ENCODE data around the gene CARS2. TPM values are rescaled to one million over a fixed set of nuclear protein-coding genes. Genes with fewer than 3 reads are reported as not detected.
A peak's percentile ranks its signal among the peaks of the same experiment; 100 is the strongest.
"Not testable (repeated sequence)": the region's sequence is repeated elsewhere in the genome, so short reads cannot be mapped to it uniquely, and the experiment has no call there.

Gene CARS2
- total RNA-seq, 1 donor from 2014 or later: 51.6 TPM

DNA sequence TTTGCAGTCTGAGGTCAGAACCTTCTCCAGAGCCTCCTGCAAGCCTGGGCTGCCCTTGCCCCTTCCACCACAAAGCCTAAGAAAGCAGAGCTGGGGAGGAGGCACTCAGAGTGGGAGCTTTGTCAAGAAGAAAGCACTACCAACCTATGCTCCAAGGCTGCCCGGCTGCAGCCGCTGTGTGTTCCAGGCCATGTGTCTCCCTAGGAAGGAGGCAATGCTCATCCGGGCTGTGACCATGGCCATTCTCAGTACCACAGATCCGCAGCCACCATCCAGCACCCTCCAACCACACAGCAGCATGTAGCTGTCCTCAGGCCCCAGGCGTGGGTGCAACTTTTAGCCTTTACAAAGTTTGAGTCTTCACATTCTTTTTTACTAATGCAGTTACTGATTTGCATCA is 22.0 kb downstream of the CARS2 start:
- no peak for DNase-seq (ENCODE audit: low read depth in 2 of 2)

DNA sequence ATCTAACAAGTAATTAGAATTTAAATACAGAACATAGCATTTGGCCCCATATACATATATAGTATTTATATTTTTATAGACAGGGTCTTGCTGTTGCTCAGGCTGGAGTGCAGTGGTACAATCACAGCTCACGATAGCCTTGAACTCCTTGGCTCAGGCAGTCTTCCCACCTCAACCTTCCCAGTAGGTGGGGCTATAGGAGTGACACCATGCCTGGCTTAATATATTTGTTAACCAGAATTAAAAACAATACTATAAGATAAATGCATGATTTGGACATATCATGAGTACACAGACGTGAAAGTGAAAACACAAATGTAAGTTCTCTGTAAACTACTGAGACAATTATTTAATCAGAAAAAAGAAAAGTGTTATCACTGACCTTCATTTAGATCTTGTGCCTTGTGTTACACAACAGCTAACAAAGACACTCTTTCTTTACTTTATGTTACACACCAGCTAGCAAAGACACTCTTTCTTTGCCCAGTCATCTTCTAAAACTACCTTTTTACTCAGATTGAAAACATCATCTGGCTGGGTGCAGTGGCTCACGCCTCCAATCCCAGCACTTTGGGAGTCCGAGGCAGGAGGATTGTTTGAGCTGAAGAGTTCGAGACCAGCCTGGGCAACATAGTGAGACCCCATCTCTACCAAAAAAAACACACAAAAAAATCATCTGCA is 22.6 kb downstream of the CARS2 start:
- DNase-seq (ENCODE audit: low read depth in 2 of 2): peak; percentile 58 to 59

DNA sequence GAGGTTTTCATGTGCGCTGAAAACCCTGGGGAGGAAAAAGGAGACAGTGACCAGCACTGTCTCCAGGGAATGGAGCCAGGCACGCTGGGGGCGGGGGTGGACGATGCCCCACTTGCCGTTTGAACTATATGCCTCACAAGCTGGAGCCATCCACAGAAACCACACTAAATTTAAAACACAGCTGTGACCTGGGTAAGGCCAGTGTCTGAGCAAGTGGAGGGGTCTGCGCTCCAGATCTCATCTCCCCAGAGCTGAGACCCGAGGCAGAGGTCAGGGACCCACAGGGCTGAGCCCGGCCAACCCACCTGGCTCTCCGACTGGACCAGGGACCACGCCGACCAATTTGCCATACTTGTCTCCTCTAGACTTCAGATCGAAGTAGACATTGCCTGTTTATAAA is 23.2 kb downstream of the CARS2 start:
- DNase-seq (ENCODE audit: low read depth in 2 of 2): no peak

DNA sequence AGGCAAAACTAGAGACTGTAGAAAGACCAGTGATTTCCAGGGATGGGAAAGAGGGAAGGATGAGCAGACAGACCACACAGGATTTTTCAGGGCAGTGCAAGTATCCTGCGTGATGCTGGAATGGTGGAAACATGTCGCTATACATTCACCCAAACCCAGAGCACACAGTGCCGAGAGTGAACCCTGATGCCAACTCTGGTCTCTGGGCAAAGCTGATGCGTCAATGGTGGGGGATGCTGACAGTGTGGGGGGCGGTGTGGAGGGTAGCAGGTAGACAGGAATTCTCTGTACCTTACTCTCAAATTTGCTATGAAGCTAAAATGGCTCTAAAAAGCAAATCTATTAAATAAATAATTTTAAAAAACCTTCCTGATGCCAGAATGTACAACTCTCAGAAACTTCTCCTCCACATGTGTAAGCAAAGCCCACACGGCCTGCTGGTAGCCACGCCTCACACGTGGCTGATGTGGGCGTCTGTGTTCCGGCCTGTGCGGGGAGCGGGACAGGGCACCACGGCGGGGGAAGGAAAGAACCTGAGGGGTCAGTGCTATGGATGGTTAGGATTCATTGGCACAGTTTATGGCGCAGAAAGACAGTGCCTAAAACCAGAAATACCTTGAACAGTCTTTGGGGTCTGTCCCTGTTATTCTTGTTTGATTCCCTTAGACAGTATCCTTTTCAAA is 23.9 kb downstream of the CARS2 start:
- no peak for DNase-seq (ENCODE audit: low read depth in 2 of 2)

DNA sequence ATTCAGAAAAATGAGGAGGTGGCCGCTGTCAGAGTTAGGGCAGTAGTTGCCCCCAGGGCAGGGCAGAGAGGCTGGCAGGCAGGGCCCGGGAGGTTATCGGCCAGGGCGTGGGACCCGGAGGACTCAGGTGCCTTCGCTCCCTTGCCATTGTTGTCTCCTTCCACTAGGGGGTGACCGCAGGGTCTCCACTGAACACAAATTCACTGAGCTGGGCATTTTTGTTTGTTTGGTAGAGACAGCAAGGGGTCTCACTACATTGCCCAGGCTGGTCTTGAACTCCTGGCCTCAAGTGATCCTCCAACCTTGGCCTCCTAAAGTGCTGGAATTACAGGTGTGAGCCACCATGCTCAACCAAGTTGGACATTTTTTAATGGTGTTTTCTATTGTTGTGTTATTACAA is 25.1 kb downstream of the CARS2 start:
- DNase-seq (ENCODE audit: low read depth in 2 of 2): peak; percentile 50 to 62

DNA sequence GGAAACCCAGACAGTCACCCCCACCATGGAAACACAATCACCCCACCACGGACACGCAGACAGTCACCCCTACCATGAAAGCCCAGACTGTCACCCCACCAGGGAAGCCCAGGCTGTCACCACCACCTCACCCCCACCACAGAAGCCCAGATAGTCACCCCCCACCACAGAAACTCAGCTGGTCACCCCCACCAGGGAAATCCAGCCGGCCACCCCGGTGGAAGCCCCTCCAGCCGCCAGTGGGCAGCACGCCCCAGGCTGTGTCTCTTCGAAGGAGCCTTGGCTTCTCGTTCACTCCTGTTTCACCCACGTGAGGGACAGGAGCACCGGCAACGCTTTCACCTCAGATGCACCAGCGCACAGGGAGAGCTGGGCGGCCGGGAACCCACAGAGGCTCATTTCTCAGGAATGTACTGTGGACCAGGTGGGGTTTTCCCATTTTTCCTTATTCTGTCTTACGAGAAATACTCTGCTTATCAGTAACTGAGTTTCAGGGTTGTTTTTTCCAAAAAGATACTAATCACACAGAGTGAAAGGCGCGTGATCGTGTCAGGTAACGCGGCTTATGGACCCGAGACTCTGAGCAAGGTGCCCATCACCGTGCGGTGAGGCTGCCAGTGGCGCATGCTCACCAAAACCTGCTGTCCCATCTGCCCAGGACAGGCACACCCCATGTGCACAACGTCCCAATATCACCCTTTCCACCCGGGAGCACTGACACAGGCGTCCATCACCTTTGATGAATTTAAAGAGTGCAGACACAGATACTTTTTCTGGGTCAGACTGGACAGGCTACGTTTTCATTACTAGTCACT is 28.0 kb downstream of the CARS2 start:
- DNase-seq (ENCODE audit: low read depth in 2 of 2): no peak

DNA sequence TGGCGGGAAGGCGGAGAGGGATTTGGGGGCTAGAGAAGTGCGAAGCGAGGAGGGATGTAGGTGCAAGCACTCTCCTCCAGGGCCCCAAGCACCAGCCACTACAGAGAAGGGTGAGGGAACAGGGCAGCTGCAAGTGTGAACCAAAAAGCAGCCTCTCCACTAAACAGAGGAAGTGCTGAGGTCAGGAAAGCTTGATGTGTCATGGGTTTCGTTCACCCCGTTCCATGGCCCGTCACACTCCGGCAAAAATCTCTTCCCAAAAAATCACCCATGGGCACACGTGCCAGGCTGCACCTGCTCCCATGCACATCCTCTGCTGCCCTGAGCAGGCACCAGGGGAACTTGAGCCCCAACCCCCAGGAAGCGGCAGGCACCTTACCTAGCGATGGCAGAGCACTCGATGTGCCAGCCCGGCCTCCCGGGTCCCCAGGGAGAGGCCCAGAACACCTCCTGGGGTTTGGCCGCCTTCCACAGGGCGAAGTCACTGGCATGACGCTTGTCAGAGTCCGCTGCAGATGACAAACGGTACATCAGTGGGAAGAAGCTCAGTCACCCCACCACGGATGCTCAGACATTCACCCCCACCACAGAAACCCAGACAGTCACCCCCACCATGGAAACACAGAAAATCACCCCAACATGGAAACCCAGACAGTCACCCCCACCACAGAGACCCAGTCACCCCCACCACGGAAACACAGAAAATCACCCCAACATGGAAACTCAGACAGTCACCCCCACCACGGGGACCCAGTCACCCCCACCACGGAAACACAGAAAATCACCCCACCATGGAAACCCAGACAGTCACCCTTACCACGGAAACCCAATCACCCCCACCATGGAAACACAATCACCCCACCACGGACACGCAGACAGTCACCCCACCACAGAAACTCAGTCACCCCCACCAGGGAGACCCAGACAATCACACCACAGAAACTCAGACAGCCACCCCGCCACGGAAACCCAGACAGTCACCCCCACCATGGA is 29.0 kb downstream of the CARS2 start:
- DNase-seq (ENCODE audit: low read depth in 2 of 2): no peak

DNA sequence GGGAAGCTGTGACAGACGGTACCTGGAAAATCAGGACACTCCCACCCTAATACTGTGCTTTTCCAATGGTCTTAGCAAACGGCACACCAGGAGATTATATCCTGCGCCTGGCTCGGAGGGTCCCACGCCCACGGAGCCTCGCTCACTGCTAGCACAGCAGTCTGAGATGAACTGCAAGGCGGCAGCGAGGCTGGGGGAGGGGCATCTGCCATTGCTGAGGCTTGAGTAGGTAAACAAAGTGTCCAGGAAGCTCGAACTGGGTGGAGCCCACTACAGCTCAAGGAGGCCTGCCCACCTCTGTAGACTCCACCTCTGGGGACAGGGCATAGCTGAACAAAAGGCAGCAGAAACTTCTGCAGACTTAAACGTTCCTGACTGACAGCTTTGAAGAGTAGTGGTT is 36.1 kb downstream of the CARS2 start:
- DNase-seq (ENCODE audit: low read depth in 2 of 2): not testable (repeated sequence)

DNA sequence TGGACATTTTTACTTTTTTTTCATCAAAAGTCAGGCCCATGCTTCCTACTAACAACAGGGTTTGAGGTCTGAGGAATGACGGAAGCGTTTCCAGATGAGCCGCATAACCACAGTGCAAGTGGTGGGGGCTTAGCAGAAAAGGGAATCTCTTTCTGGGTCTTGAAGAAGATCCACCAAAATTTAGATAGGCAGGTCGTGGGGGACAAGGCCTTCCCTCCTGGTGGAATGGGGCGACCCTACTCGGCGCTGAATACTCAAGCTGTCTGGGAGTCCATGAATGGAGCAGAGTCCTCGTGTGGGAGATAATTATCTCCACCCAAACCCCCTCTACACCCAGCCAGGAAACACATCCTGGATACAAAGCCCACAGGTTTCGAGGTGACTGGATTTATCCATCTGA is 36.9 kb downstream of the CARS2 start:
- DNase-seq (ENCODE audit: low read depth in 2 of 2): no peak

DNA sequence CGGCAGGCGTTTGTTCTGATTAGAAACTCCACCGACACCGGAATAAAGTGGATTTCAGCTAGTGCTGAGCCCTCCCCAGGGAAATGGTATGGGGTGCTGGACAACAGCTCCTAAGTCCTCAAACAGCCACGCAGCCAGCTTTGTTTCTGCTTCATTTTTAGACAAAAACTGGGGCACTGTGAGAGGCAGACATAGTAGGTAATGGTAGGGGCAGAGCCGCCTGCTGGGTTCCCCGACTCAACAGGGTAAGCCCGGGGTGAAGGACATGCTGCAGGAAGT is 39.7 kb downstream of the CARS2 start:
- no peak for DNase-seq (ENCODE audit: low read depth in 2 of 2)

DNA sequence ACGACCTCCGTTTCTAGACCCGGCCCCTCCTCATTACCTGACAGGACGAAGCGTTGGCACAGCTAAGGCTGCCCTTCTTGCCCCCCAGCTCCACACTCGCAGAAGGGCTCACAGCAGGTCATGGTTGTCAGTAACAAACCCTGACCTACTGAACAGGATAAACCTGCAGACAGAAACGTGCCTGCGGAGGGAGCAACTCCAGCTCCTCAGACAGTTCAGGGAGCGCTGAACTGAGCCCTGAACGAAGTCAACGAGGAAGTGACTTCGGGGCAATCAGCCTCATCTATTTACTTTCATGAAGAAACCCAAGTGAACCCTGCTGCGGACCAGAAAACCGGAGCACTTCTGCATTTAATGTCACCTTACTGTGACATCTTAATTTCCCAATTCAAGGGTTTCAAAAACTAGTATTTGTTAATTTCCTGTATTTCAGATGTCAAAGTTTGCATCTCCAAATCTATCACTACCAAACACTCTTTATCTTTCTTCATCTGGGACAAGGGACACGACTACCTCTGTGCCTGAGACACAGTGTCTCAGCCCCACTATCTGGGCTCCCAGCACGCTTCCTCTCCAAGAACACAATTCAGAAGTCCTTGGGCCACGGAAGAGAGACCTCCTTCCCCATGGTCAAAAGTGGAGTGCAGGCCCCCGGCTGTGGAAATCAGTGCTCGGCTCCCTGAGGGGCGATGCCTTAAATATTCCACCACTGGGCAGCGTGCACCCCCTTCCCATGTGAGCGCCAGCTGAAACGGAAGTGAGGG is 40.2 kb downstream of the CARS2 start:
- no peak for DNase-seq (ENCODE audit: low read depth in 2 of 2)

DNA sequence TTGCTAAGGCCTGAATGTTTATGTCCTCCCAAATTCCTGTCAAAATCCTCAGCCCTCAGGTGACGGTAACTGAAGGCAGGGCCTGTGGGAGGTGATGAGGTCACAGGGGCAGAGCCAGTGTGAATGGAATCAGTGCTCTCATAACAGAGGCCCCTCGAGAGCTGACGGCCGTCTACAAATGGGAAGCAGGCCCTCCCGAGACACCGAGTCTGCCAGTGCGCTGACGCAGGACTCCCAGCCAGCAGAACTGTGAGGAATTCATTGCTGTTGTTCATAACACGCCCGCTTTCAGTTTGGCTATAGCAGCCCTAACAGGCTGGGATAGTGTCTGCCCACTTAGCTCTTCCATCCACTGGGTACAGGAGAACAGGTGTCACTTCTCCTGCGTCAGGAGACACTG is 41.2 kb downstream of the CARS2 start:
- DNase-seq (ENCODE audit: low read depth in 2 of 2): no peak

DNA sequence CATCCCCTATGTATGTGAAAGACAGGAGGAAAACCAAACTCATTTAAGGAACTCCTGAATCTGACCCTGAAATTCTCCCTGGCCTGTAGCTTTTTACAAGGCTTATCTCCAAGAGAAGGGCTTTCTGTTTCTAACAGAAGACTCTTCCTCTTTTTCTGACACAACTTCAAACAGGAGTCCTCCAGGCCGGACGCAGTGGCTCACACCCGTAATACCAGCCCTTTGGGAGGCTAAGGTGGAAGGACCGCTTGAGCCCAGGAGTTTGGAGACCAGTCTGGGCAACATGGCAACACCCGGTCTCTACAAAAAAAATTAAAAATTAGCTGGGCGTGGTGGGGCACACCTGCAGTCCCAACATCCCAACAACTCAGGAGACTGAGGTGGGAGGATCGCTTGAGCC is 41.9 kb downstream of the CARS2 start:
- DNase-seq (ENCODE audit: low read depth in 2 of 2): no peak

DNA sequence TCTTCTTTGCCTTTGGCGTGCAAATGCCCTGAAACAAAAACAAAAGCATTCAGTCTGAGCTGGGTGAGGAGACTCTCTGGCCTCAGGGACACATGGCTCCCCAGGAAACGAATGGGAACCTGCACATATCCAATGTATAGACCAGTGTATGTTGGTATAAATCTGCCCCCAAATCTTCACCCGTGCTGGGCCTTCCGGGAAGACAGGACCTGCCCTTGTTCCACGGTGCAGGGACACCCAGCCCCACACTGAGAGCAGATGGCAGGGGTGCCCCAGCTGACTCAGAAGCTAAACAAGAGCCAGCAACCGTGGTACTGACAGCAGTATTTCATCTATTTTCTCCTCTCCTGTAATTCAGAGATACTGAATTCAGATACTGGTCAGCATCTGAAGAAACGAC is 42.4 kb downstream of the CARS2 start:
- no peak for DNase-seq (ENCODE audit: low read depth in 2 of 2)

DNA sequence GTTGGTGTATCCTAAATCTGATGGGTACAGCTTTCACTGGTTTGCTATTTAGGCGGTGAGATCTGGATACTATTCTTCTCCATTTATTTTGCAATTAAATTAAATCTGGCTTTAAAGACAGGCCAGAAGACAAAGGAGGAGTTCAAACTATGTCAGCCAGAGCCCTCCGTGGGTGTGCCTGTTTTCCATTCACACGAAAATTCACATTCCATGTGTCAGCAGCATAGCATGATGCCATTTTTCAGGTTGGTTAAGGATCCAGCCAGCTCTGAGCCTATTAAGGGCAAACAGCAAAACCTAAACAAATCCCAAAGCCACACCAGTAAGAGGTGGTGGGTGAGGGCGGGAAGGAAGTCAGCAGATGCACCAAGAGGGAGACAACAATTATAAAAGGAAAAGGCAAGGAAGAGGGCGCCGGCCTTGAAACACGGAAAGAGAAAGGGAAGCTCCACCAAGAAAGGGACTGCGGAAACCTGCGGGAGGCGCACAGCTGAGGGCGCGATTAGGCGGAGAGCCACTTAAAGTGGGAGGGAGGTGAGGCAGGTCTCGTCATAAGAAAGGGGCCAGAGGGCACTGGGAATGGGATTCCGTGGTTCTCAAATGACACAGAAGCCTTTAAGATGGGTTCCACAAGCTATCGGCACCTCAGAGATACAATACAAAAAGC is 43.0 kb downstream of the CARS2 start:
- DNase-seq (ENCODE audit: low read depth in 2 of 2): no peak

DNA sequence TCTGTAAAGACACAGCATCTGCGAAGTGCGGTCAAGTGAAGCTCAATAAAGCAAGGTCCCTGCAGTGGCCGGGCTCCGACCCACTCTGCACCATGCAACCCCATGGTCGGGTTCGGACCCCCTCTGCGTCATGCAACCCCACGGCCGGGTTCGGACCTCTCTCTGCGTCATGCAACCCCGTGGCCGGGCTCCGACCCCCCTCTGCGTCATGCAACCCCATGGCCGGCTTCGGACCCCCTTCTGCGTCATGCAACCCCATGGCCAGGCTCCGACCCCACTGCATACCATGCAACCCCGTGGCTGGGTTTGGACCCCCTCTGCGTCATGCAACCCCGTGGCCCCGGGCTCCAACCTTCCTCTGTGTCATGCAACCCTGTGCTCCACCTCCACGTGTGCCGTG is 43.8 kb downstream of the CARS2 start:
- no peak for DNase-seq (ENCODE audit: low read depth in 2 of 2)

DNA sequence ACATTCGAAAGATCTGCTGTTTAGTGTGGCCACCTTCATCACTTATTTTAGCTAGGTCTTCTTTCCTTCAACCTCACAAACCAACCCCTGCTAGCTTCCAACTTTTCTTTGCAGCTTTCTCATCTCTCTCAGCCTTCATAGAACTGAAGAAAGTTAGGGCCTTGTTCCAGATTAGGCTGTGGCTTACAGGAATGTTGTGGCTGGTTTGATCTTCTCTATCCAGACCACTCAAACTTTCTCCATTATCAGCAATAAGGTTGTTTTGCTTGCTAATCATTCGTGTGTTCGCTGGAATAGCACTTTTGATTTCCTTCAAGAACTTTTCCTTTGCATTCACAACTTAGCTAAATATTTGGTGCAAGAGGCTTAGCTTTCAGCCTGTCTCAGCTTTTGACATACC is 44.7 kb downstream of the CARS2 start:
- DNase-seq (ENCODE audit: low read depth in 2 of 2): no peak

DNA sequence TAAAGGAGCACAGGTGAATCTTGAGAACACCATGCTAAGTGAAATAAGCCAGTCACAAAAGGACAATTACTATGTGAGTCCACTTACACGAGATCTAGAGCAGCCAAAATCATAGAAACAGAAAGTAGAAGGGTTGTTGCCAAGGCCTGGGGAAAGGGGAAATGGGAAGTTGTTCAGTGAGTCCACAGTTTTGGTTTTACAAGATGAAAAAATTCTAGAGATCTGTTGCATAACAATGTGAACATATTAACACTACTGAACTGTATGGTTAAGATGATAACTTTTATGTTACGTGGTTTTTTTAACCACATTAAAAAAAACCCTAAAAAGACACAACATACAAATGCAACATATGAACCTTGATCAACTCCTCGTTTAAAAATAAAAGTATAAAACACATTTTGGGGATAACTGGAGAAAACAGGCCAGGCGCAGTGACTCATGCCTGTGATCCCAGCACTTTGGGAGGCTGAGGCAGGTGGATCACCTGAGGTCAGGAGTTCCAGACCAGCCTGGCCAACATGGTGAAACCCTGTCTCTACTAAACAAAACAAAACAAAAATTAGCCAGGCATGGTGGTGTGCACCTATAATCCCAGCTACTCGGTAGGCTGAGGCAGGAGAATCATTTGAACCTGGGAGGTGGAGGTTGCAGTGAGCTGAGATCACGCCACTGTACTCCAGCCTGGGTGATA is 47.6 kb downstream of the CARS2 start:
- not testable (repeated sequence) for DNase-seq (ENCODE audit: low read depth in 2 of 2)

DNA sequence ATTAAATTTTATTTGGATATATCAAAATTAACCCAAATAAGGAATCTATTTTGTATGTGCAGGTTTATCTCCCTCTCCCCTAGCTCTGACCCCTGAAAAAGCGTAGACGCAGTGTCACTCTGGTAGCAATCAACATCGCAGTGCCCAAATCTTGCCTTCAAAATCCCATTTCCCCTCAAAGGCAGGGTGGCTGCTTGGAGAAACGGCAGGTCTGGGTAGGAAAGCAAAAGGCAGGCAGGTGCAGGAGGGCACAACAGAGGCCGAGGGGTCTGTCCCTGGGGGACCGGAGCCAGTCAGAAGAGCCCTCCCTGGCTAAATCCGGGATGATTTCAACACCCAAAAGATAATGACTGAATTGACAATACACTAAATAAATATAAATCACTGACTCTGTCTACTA is 48.7 kb downstream of the CARS2 start:
- DNase-seq (ENCODE audit: low read depth in 2 of 2): no peak

DNA sequence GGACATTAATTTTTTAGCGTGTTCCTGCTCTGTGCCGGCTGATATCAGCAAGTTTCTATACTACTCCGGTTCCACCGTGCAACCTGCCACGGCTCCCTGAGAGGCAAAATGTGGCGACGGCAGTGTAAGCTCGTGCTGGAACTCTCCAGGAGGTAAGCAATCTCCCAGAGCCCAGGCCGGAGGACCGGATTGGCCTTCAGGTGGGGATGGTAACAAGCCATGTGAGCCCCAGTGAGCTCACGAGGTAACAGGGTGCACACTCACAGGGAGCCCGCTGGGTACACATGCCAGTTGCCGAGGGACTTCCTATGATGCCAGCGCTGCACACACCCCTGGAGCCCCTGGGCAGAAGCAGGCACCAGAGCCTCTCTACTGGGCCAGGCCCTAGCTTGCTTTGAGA is 52.1 kb downstream of the CARS2 start:
- no peak for DNase-seq (ENCODE audit: low read depth in 2 of 2)
